H9 (cell line): Measurements from ENCODE around the gene UPK3A. TPM values are rescaled to one million over a fixed set of nuclear protein-coding genes. Genes with fewer than 3 reads are reported as not detected.

Experiments used
- DNase-seq: peaks from one replicate; pipeline ENCODE4 v3.0.0-alpha.2; 2017
- H2AFZ ChIP-seq: one replicate; pipeline ENCODE4 v1.6.1; 2013; ENCODE audit warnings: mild to moderate bottlenecking, low read length, control low read depth, moderate library complexity
- H2AK5ac ChIP-seq: 2 replicates; pipeline ENCODE4 v1.6.1; 2013; ENCODE audit warnings: low read length, control low read depth, mixed read lengths; ENCODE audit not compliant: insufficient read length
- H2BK120ac ChIP-seq: one replicate; pipeline ENCODE4 v1.6.1; 2013; ENCODE audit warnings: low read depth, mild to moderate bottlenecking, low read length, control low read depth, inconsistent platforms; ENCODE audit not compliant: poor library complexity, severe bottlenecking
- H2BK12ac ChIP-seq: 2 replicates; pipeline ENCODE4 v1.6.1; 2013; ENCODE audit warnings: low read length, control low read depth, mixed read lengths, low read depth; ENCODE audit not compliant: insufficient read length
- H2BK15ac ChIP-seq: 2 replicates; pipeline ENCODE4 v1.6.1; 2013; ENCODE audit warnings: low read depth, low read length, control low read depth
- H2BK20ac ChIP-seq: one replicate; pipeline ENCODE4 v1.6.1; 2013; ENCODE audit warnings: low read depth, mild to moderate bottlenecking, low read length, control low read depth, inconsistent platforms; ENCODE audit not compliant: poor library complexity, severe bottlenecking
- H2BK5ac ChIP-seq: 2 replicates; pipeline ENCODE4 v1.6.1; 2013; ENCODE audit warnings: low read length, control low read depth, mixed read lengths; ENCODE audit not compliant: insufficient read length
- H3K14ac ChIP-seq: 2 replicates; pipeline ENCODE4 v1.6.1; 2013; ENCODE audit warnings: low read length, control low read depth; ENCODE audit not compliant: insufficient read depth
- H3K18ac ChIP-seq: 2 replicates; pipeline ENCODE4 v1.6.1; 2013; ENCODE audit warnings: low read depth, mild to moderate bottlenecking, mixed read lengths, low read length, control low read depth; ENCODE audit not compliant: insufficient read length
- H3K23ac ChIP-seq: 2 replicates; pipeline ENCODE4 v1.6.1; 2013; ENCODE audit warnings: low read length, control low read depth, mixed read lengths, low read depth; ENCODE audit not compliant: insufficient read length
- H3K23me2 ChIP-seq: 2 replicates; pipeline ENCODE4 v1.6.1; 2013; ENCODE audit warnings: low read depth, mild to moderate bottlenecking, mixed read lengths, low read length, control low read depth; ENCODE audit not compliant: insufficient read length, poor library complexity, severe bottlenecking
- H3K27ac ChIP-seq: 2 replicates; pipeline ENCODE4 v1.5.1; 2013; ENCODE audit warnings: low read length, control low read depth, mixed read lengths, low read depth; ENCODE audit not compliant: insufficient read length
- H3K27me3 ChIP-seq: 2 replicates; pipeline ENCODE4 v1.6.1; 2013; ENCODE audit warnings: low read length, control low read depth, inconsistent platforms; ENCODE audit not compliant: insufficient read depth
- H3K4ac ChIP-seq: 2 replicates; pipeline ENCODE4 v1.6.1; 2013; ENCODE audit warnings: low read depth, mild to moderate bottlenecking, control low read depth, inconsistent platforms, low read length, moderate library complexity
- H3K4me1 ChIP-seq: 2 replicates; pipeline ENCODE4 v1.6.1; 2013; ENCODE audit warnings: low read length, control low read depth, inconsistent platforms; ENCODE audit not compliant: insufficient read depth
- H3K4me2 ChIP-seq: 2 replicates; pipeline ENCODE4 v1.6.1; 2013; ENCODE audit warnings: low read length, control low read depth, mixed read lengths; ENCODE audit not compliant: insufficient read length, insufficient read depth
- H3K56ac ChIP-seq: 2 replicates; pipeline ENCODE4 v1.6.1; 2013; ENCODE audit warnings: low read depth, mild to moderate bottlenecking, mixed read lengths, low read length, control low read depth; ENCODE audit not compliant: insufficient read length
- H3K79me1 ChIP-seq: 2 replicates; pipeline ENCODE4 v1.6.1; 2013; ENCODE audit warnings: low read depth, mild to moderate bottlenecking, moderate library complexity, low read length, control low read depth, inconsistent platforms; ENCODE audit not compliant: insufficient read depth, poor library complexity, severe bottlenecking
- H3K79me2 ChIP-seq: 2 replicates; pipeline ENCODE4 v1.6.1; 2013; ENCODE audit warnings: low read length, control low read depth, inconsistent platforms; ENCODE audit not compliant: insufficient read depth
- H3K9ac ChIP-seq: 2 replicates; pipeline ENCODE4 v1.6.1; 2013; ENCODE audit warnings: low read length, control low read depth, mixed read lengths; ENCODE audit not compliant: insufficient read length; ENCODE audit errors: extremely low read depth
- H3K9me3 ChIP-seq: one replicate; pipeline ENCODE4 v1.6.1; 2013; ENCODE audit warnings: low read depth, low read length, inconsistent platforms; ENCODE audit not compliant: control insufficient read depth
- H3T11ph ChIP-seq: one replicate; pipeline ENCODE4 v1.6.1; 2013; ENCODE audit warnings: mild to moderate bottlenecking, low read length, control low read depth, inconsistent platforms
- H4K20me1 ChIP-seq: one replicate; pipeline ENCODE4 v1.6.1; 2013; ENCODE audit not compliant: control insufficient read depth, insufficient read length, insufficient read depth
- H4K5ac ChIP-seq: 2 replicates; pipeline ENCODE4 v1.6.1; 2013; ENCODE audit warnings: low read depth, mild to moderate bottlenecking, mixed read lengths, low read length, control low read depth; ENCODE audit not compliant: insufficient read length
- H4K8ac ChIP-seq: replicated peaks from 2 replicates; pipeline ENCODE4 v1.6.1; 2013; ENCODE audit warnings: low read length, control low read depth, mixed read lengths, low read depth; ENCODE audit not compliant: insufficient read length
- H4K91ac ChIP-seq: 2 replicates; pipeline ENCODE4 v1.6.1; 2013; ENCODE audit warnings: low read depth, mild to moderate bottlenecking, moderate library complexity, mixed read lengths, low read length, control low read depth; ENCODE audit not compliant: insufficient read length
- H3K27ac Mint-ChIP-seq, 3 experiments: 2 replicates in 2 of 3; 3 replicates in 1 of 3; pipeline ENCODE4 v1.8.0; 2020 to 2021; ENCODE audit warnings: mixed read lengths in 3 of 3, mild to moderate bottlenecking in 1 of 3, moderate library complexity in 1 of 3
- H3K27me3 Mint-ChIP-seq: 2 replicates; pipeline ENCODE4 v1.8.0; 2021; ENCODE audit warnings: low read depth, mild to moderate bottlenecking, moderate library complexity, mixed read lengths
- H3K36me3 Mint-ChIP-seq, 3 experiments: 2 replicates in 2 of 3; 3 replicates in 1 of 3; pipeline ENCODE4 v1.8.0; 2020 to 2021; ENCODE audit warnings: low read depth in 3 of 3, mixed read lengths in 3 of 3; ENCODE audit not compliant: insufficient read depth in 1 of 3
- H3K4me1 Mint-ChIP-seq, 2 experiments: 2 replicates each; pipeline ENCODE4 v1.8.0; 2020; ENCODE audit warnings: mixed read lengths in 2 of 2
- H3K4me3 Mint-ChIP-seq, 2 experiments: 2 replicates in 1 of 2; 3 replicates in 1 of 2; pipeline ENCODE4 v1.8.0; 2020 to 2021; ENCODE audit warnings: mild to moderate bottlenecking in 2 of 2, mixed read lengths in 2 of 2, moderate library complexity in 1 of 2
- H3K9me3 Mint-ChIP-seq, 2 experiments: 2 replicates in 1 of 2; 3 replicates in 1 of 2; pipeline ENCODE4 v1.8.0; 2020; ENCODE audit warnings: mild to moderate bottlenecking in 2 of 2, mixed read lengths in 2 of 2, moderate library complexity in 1 of 2
- WGBS: extraction: QIAGEN DNeasy Blood & Tissue Kit; methylation state at CpG from one replicate; pipeline ENCODE4 v1.1.7; 2013; ENCODE audit warnings: missing lambda C conversion rate, low lambda C conversion rate, mixed read lengths; ENCODE audit not compliant: insufficient read length; ENCODE audit errors: extremely low coverage; 5-methylcytosine and 5-hydroxymethylcytosine counted together
- total RNA-seq: library from RNA; stranded (reverse); gene quantifications from 2 replicates; pipeline ENCODE4 v1.2.1, GENCODE V29; 2021
- TF ChIP-seq, protein P1 (sequence below): fragments of 200-600 bp; sonication (generic); conservative IDR thresholded peaks from 3 replicates; pipeline ENCODE4 v1.8.0; 2021; ENCODE audit warnings: antibody characterized with exemption, mild to moderate bottlenecking

UPK3A gene
- total RNA-seq, 1 experiment from 2014 or later, result not detected

DNA sequence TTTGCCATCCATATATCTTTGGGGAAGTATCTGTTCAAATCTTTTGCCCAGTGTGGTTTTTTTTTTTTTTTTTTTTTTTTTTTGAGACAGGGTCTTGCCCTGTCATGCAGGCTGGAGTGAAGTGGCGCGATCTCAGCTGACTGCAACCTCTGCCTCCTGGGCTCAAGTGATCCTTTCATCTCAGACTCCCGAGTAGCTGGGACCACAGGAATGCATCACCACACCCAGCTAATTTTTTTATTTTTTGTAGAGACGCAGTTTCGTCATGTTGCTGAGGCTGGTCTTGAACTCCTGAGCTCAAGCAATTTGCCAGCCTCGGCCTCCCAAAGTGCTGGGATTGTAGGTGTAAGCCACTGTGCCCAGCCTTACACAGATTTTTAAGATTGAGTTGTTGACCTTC, 20.2 kb downstream of the UPK3A start:
- no CpG with 5 or more reads among the region's 6 CpGs for WGBS
- no peak overlapping the region for H3K14ac ChIP-seq

More for the DNA sequence above, 20.2 kb downstream of the UPK3A start:
- Histone ChIP-seq H3K23me2 (peaks cover 6% of the 10 kb centered on the region), H3K56ac (no peak overlapping the region), H3K18ac (no peak overlapping the region), H3K79me2 (no peaks in the 10 kb centered on the region), H3K27me3 (no peaks in the 10 kb centered on the region), H3K4me1 (no peaks in the 10 kb centered on the region), H2AFZ (no peak overlapping the region), H3K9ac (no peak overlapping the region), H4K5ac (no peak overlapping the region), H3T11ph (no peak overlapping the region), H2AK5ac (no peak overlapping the region), H4K8ac (no peak overlapping the region), H2BK120ac (no peak overlapping the region), H4K20me1 (no peaks in the 10 kb centered on the region), H3K4me2 (no peak overlapping the region), H2BK5ac (no peak overlapping the region), H3K27ac (no peak overlapping the region), H3K4ac (no peak overlapping the region), H3K79me1 (no peaks in the 10 kb centered on the region), H2BK15ac (no peak overlapping the region), H3K23ac (no peak overlapping the region), H2BK12ac (no peak overlapping the region), H3K9me3 (no peaks in the 10 kb centered on the region), H4K91ac (no peak overlapping the region), H2BK20ac (no peak overlapping the region)
- TF ChIP-seq, protein P1, sequence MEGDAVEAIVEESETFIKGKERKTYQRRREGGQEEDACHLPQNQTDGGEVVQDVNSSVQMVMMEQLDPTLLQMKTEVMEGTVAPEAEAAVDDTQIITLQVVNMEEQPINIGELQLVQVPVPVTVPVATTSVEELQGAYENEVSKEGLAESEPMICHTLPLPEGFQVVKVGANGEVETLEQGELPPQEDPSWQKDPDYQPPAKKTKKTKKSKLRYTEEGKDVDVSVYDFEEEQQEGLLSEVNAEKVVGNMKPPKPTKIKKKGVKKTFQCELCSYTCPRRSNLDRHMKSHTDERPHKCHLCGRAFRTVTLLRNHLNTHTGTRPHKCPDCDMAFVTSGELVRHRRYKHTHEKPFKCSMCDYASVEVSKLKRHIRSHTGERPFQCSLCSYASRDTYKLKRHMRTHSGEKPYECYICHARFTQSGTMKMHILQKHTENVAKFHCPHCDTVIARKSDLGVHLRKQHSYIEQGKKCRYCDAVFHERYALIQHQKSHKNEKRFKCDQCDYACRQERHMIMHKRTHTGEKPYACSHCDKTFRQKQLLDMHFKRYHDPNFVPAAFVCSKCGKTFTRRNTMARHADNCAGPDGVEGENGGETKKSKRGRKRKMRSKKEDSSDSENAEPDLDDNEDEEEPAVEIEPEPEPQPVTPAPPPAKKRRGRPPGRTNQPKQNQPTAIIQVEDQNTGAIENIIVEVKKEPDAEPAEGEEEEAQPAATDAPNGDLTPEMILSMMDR, result no peak
- Mint-ChIP-seq H3K36me3 (no peaks in the 10 kb centered on the region; a peak in 1 of 7 replicates), H3K4me1 (peaks cover 11 to 12% of the 10 kb centered on the region in 2 experiments), H3K27me3 (no peaks in the 10 kb centered on the region; the same call in 1 of the 2 replicates), H3K9me3 (no peaks in the 10 kb centered on the region), H3K27ac (no peak overlapping the region), H3K4me3 (no peak overlapping the region)
- DNase-seq, result no peak
